Breast epithelium (tissue), 3 donors: ENCODE data around the gene SLC9A3.

Experiments
- CTCF ChIP-seq, 3 donors: fragments of 450-650 bp; IDR thresholded peaks; one replicate each; pipeline ENCODE4 v1.5.1; 2016 to 2017; ENCODE audit warnings: antibody characterized with exemption in 3 of 3, mild to moderate bottlenecking in 3 of 3, moderate library complexity in 3 of 3
- POLR2A ChIP-seq: fragments of 450-650 bp; IDR thresholded peaks from one replicate; pipeline ENCODE4 v1.6.1; 2016; ENCODE audit warnings: antibody characterized with exemption, mild to moderate bottlenecking, moderate library complexity
- POLR2AphosphoS5 ChIP-seq, 3 donors: sonication (generic); formaldehyde crosslinking; IDR thresholded peaks; one replicate each; pipeline ENCODE4 v1.6.1; 2017; ENCODE audit warnings: antibody characterized with exemption in 3 of 3

- TF ChIP-seq CTCF (IDR thresholded peaks at IDR 0.05) (no peak), POLR2A (no peak), POLR2AphosphoS5 (IDR thresholded peaks at IDR 0.05) (no peak)
Measured at GRCh38 chr5:454936-455335, 69.3 kb downstream of the SLC9A3 start.
